Endothelial cell of umbilical vein (primary cell): Measurements from ENCODE around the gene STAG1. TPM values are rescaled to one million over a fixed set of nuclear protein-coding genes. Genes with fewer than 3 reads are reported as not detected.

ENCODE experiments used
- BruUV-seq: library from RNA; stranded (reverse); fragments of 400-500 nt; replicated peaks from 2 replicates; lab custom pipeline; 2021; lab: Mats Ljungman, UMichigan
- CTCF ChIA-PET: fragments of 300-600, 350-600 bp; sonication (Branson Sonifier 250); formaldehyde crosslinking; loops from one replicate; lab custom pipeline; 2021; ENCODE audit warnings: antibody characterized with exemption, inconsistent platforms; lab: Charles Lee
- POLR2A ChIA-PET: fragments of 300-600, 350-600 bp; sonication (Branson Sonifier 250); formaldehyde crosslinking; loops from one replicate; lab custom pipeline; 2021; ENCODE audit warnings: antibody characterized with exemption, inconsistent platforms; lab: Charles Lee
- DNase-seq: peaks from one replicate; pipeline ENCODE4 v3.0.0-alpha.2; 2011; ENCODE audit warnings: low read depth, low spot score
- FAIRE-seq: peaks from 2 replicates; lab custom pipeline; 2011; peaks lifted over from hg19 to GRCh38; lab: Jason Lieb, UNC
- H2AFZ ChIP-seq: 2 replicates; pipeline ENCODE4 v1.6.0; 2012; ENCODE audit warnings: low read depth, low read length, control low read depth, inconsistent platforms
- H3K27ac ChIP-seq: 2 replicates; pipeline ENCODE4 v1.5.1; 2011; ENCODE audit warnings: low read depth, mild to moderate bottlenecking, control low read depth, low read length, moderate library complexity; ENCODE audit not compliant: insufficient read depth
- H3K27me3 ChIP-seq, 2 experiments: 2 replicates each; pipeline versions ENCODE4 v1.6.0 to v1.6.1; 2011; ENCODE audit warnings: low read length in 2 of 2, mixed read lengths in 1 of 2; ENCODE audit not compliant: control insufficient read depth in 2 of 2, insufficient read depth in 2 of 2
- H3K36me3 ChIP-seq, 2 experiments: 2 replicates in 1 of 2; 3 replicates in 1 of 2; pipeline ENCODE4 v1.5.1; 2011; ENCODE audit warnings: low read length in 2 of 2, mild to moderate bottlenecking in 1 of 2, moderate library complexity in 1 of 2; ENCODE audit not compliant: control insufficient read depth in 2 of 2, insufficient read depth in 2 of 2; ENCODE audit errors: extremely low read depth in 1 of 2
- H3K4me1 ChIP-seq: 3 replicates; pipeline ENCODE4 v1.5.1; 2011; ENCODE audit warnings: mild to moderate bottlenecking, low read length; ENCODE audit not compliant: control insufficient read depth, insufficient read depth; ENCODE audit errors: extremely low read depth
- H3K4me2 ChIP-seq: 2 replicates; pipeline ENCODE4 v1.6.1; 2011; ENCODE audit warnings: low read length, control low read depth, mixed read lengths; ENCODE audit not compliant: insufficient read depth
- H3K4me3 ChIP-seq, 3 experiments: fragments of 200-600 bp in 1 of 3; sonication (generic), shearing (Covaris generic) in 1 of 3; replicated peaks in 1 of 3; 2 replicates each; pipeline ENCODE4 v1.5.1; 2011 to 2016; ENCODE audit warnings: control low read depth in 3 of 3, low read length in 3 of 3, mild to moderate bottlenecking in 2 of 3, inconsistent platforms in 1 of 3, low read depth in 1 of 3, moderate library complexity in 1 of 3; ENCODE audit not compliant: insufficient read depth in 1 of 3
- H3K79me2 ChIP-seq: 2 replicates; pipeline ENCODE4 v1.6.0; 2012; ENCODE audit warnings: low read length, inconsistent platforms; ENCODE audit not compliant: control insufficient read depth, insufficient read depth
- H3K9ac ChIP-seq: replicated peaks from 2 replicates; pipeline ENCODE3; 2011; ENCODE audit warnings: low read length, control low read depth; ENCODE audit not compliant: insufficient read depth; ENCODE audit errors: extremely low read depth
- H3K9me1 ChIP-seq: replicated peaks from 3 replicates; pipeline ENCODE4 v1.6.0; 2011; ENCODE audit warnings: mild to moderate bottlenecking, low read length; ENCODE audit not compliant: control insufficient read depth, insufficient read depth; ENCODE audit errors: extremely low read depth
- H3K9me3 ChIP-seq: replicated peaks from 2 replicates; pipeline ENCODE4 v1.5.1; 2012; ENCODE audit warnings: low read length, inconsistent platforms; ENCODE audit not compliant: control insufficient read depth, insufficient read depth
- H4K20me1 ChIP-seq: replicated peaks from 2 replicates; pipeline ENCODE3; 2011; ENCODE audit warnings: mild to moderate bottlenecking, low read length; ENCODE audit not compliant: control insufficient read depth, insufficient read depth; ENCODE audit errors: extremely low read depth
- CTCF ChIP-seq, 2 donors: IDR thresholded peaks; 1 replicate in 1 of 2; 2 replicates in 1 of 2; pipeline ENCODE4 v1.5.1; 2011; ENCODE audit warnings: low read length in 2 of 2, mild to moderate bottlenecking in 2 of 2, moderate library complexity in 2 of 2, control low read depth in 1 of 2, inconsistent platforms in 1 of 2, low read depth in 1 of 2; ENCODE audit not compliant: insufficient read depth in 1 of 2; ENCODE audit errors: extremely low read depth in 1 of 2
- EZH2 ChIP-seq: IDR thresholded peaks from 2 replicates; pipeline ENCODE4 v1.6.1; 2012; ENCODE audit warnings: borderline replicate concordance, low read depth, mild to moderate bottlenecking, moderate library complexity, low read length, inconsistent platforms; ENCODE audit not compliant: severe bottlenecking
- FOS ChIP-seq: IDR thresholded peaks from 2 replicates; pipeline ENCODE4 v1.6.1; 2011; ENCODE audit warnings: mild to moderate bottlenecking, low read length, moderate library complexity, borderline replicate concordance; ENCODE audit not compliant: insufficient read depth
- GATA2 ChIP-seq: IDR thresholded peaks from 2 replicates; pipeline ENCODE4 v1.7.0; 2011; ENCODE audit warnings: low read depth, mild to moderate bottlenecking, moderate library complexity, mixed read lengths, low read length; ENCODE audit not compliant: insufficient read length, insufficient read depth
- JUN ChIP-seq: IDR thresholded peaks from 2 replicates; pipeline ENCODE4 v1.6.1; 2011; ENCODE audit warnings: borderline replicate concordance, low read depth; ENCODE audit not compliant: insufficient read length, insufficient read depth
- MAX ChIP-seq: IDR thresholded peaks from 2 replicates; pipeline ENCODE4 v1.6.1; 2011; ENCODE audit not compliant: insufficient read depth, insufficient read length
- MYC ChIP-seq: IDR thresholded peaks from one replicate; pipeline ENCODE4 v1.6.1; 2011; ENCODE audit warnings: mild to moderate bottlenecking, low read depth, low read length
- POLR2A ChIP-seq: IDR thresholded peaks from 2 replicates; pipeline ENCODE4 v1.6.1; 2012; ENCODE audit warnings: low read depth, mild to moderate bottlenecking, control low read depth, low read length
- POLR2AphosphoS5 ChIP-seq: IDR thresholded peaks from 2 replicates; pipeline ENCODE4 v1.6.1; 2012; ENCODE audit warnings: low read depth, mild to moderate bottlenecking, control low read depth, low read length, moderate library complexity; ENCODE audit not compliant: insufficient read depth
- dilution Hi-C: fragments of 300-500 bp; cut with MboI; formaldehyde crosslinking; loops from one replicate; pipeline ENCODE4 v1.15.0; 2019; ENCODE audit warnings: low sequenced_read_pairs; ENCODE audit not compliant: extremely low pct_ligation_motif_present
- intact Hi-C: fragments of 100-400 bp; cut with micrococcal nuclease; formaldehyde crosslinking; loops from one replicate; pipeline ENCODE4 v1.10.0; 2022
- polyA plus RNA-seq, 4 experiments: library from polyadenylated mRNA; depleted of rRNA in 3 of 4; stranded (reverse) in 3 of 4; unstranded in 1 of 4; fragments of >200 nt; gene quantifications; 2 replicates each; pipeline versions ENCODE4 v1.2.1 to v1.2.3, GENCODE V29; 2011 to 2012; ENCODE audit warnings: missing spikeins in 1 of 4
- total RNA-seq: library from RNA; stranded (reverse); gene quantifications from 2 replicates; pipeline ENCODE4 v1.2.3, GENCODE V29; 2021

The STAG1 gene
- total and polyA plus RNA-seq, 2 donors (not counting 3 experiments of a cell fraction or from before 2014, with no cell fraction given) = 7.4 to 42.1 TPM

- H2AFZ ChIP-seq = no peak overlapping the region
- dilution Hi-C loops = no loop called here
- peaks cover 2% of the 10 kb centered on the region for H3K4me1 ChIP-seq
- peaks cover 2% of the 10 kb centered on the region for H4K20me1 ChIP-seq
- no peak overlapping the region for H3K4me2 ChIP-seq
- H3K9me3 ChIP-seq = no peaks in the 10 kb centered on the region
- BruUV-seq = no TSS peak
- H3K27ac ChIP-seq = no peak overlapping the region
- no peak for DNase-seq
- peaks cover 78% of the 10 kb centered on the region for H3K79me2 ChIP-seq
- no peak overlapping the region for H3K4me3 ChIP-seq
- no peaks in the 10 kb centered on the region for H3K9me1 ChIP-seq
- POLR2A ChIA-PET = no interaction called here
- CTCF ChIA-PET = interaction anchor here (1.9 kb wide), 1 partner anchor 24 kb away, joined by 16 read pairs; the partner anchor contains the start of gene STAG1
- FAIRE-seq = no peak
- no peak overlapping the region for H3K9ac ChIP-seq
- TF ChIP-seq JUN (no peak), MAX (no peak), EZH2 (no peak), GATA2 (no peak), POLR2AphosphoS5 (no peak), FOS (no peak), POLR2A (no peak), MYC (no peak), CTCF (IDR thresholded peaks at IDR 0.05; ENCODE audit: extremely low read depth in 1 of 2, insufficient read depth in 1 of 2, low read depth in 1 of 2, low read length in 2 of 2) (no peak)
- no peaks in the 10 kb centered on the region for H3K27me3 ChIP-seq
- H3K36me3 ChIP-seq = no peaks in the 10 kb centered on the region
- intact Hi-C loops = no loop called here
These were observed 23.7 kb downstream of the STAG1 start for GRCh38 chr3:136728473-136728872.
